Measurements from ENCODE around the gene LSMEM2.

Gene LSMEM2

DNA sequence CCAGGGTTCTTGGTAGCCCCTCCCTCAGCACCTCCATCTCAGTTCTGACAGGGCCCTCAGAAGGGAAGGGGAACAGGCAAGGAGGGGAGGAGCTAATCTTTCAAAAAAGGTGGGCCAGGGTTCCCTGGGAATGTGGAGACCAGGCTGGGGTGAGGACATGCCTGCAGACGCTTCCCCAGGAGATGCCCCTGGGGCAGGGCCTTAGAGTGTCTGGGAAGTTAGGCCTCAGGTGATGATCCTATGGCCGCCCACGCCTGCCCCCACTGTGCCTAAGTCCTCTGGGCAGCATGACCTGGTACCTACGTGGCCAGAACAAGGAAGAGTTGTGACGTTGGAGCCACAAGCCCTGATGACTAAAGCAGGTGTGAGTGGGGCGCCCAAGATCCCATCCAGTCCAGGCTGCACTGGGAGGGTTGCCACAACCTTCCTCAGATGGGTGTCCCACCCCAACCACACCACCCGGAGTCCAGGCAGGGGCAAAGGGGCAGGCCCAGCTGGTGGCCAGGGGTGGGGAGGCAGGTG is 13.9 kb upstream of the LSMEM2 start:
- Histone ChIP-seq H4K20me1 (ENCODE audit: low read depth, low read length) (no peaks in the 10 kb centered on the region), H3K79me2 (ENCODE audit: insufficient read depth, low read length) (no peaks in the 10 kb centered on the region), H3K4me3 (ENCODE audit: insufficient read depth, low read length, poor library complexity, severe bottlenecking) (no peak overlapping the region), H3K9me2 (replicated peaks; ENCODE audit: insufficient read depth, low read length) (no peaks in the 10 kb centered on the region), H3K27ac (ENCODE audit: low read depth, low read length) (no peak overlapping the region), H3K9me3 (ENCODE audit: insufficient read depth, low read length) (no peaks in the 10 kb centered on the region), H2AFZ (ENCODE audit: low read depth, low read length, severe bottlenecking) (no peak overlapping the region), H3K27me3 (ENCODE audit: low read length) (no peaks in the 10 kb centered on the region), H3K36me3 (ENCODE audit: low read length) (no peaks in the 10 kb centered on the region), H3K4me2 (ENCODE audit: low read depth, low read length, poor library complexity, severe bottlenecking) (no peak overlapping the region), H3F3A (ENCODE audit: insufficient read depth) (no peaks in the 10 kb centered on the region), H3K9ac (ENCODE audit: low read length) (no peak overlapping the region)
- no peak for TF ChIP-seq EZH2phosphoT487 (conservative IDR thresholded peaks at IDR 0.05; ENCODE audit: low read length)
- TF ChIP-seq, protein P1, sequence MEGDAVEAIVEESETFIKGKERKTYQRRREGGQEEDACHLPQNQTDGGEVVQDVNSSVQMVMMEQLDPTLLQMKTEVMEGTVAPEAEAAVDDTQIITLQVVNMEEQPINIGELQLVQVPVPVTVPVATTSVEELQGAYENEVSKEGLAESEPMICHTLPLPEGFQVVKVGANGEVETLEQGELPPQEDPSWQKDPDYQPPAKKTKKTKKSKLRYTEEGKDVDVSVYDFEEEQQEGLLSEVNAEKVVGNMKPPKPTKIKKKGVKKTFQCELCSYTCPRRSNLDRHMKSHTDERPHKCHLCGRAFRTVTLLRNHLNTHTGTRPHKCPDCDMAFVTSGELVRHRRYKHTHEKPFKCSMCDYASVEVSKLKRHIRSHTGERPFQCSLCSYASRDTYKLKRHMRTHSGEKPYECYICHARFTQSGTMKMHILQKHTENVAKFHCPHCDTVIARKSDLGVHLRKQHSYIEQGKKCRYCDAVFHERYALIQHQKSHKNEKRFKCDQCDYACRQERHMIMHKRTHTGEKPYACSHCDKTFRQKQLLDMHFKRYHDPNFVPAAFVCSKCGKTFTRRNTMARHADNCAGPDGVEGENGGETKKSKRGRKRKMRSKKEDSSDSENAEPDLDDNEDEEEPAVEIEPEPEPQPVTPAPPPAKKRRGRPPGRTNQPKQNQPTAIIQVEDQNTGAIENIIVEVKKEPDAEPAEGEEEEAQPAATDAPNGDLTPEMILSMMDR (IDR thresholded peaks at IDR 0.05; ENCODE audit: insufficient read depth, low read length, poor library complexity, severe bottlenecking): no peak

DNA sequence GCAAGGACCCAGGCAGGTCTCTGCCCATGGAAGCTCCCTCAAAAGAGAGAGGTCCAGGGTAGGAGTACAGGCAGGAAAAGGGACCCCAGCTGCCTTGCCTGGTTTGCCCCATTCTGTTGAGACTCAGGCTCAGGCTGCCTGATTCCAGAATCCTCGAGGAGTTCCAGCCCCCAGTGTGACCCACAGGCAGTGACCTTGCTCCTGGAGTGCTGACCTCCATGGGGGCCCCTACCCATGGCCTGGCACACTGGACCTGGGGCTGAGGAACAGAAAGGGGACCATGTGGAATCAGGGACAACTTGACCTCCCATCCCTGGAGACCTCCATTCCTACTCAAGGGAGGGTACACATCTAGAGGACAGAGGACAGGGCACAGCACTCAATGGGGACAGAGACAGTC is 13.3 kb upstream of the LSMEM2 start:
- Histone ChIP-seq H3K4me2 (ENCODE audit: low read depth, low read length, poor library complexity, severe bottlenecking) (no peak overlapping the region), H3K79me2 (ENCODE audit: insufficient read depth, low read length) (no peaks in the 10 kb centered on the region), H3K9ac (ENCODE audit: low read length) (no peak overlapping the region), H3K9me3 (ENCODE audit: insufficient read depth, low read length) (no peaks in the 10 kb centered on the region), H3K27ac (ENCODE audit: low read depth, low read length) (no peak overlapping the region), H3K27me3 (ENCODE audit: low read length) (no peaks in the 10 kb centered on the region), H3K36me3 (ENCODE audit: low read length) (no peaks in the 10 kb centered on the region), H3K4me3 (ENCODE audit: insufficient read depth, low read length, poor library complexity, severe bottlenecking) (no peak overlapping the region), H3F3A (ENCODE audit: insufficient read depth) (no peaks in the 10 kb centered on the region), H2AFZ (ENCODE audit: low read depth, low read length, severe bottlenecking) (no peak overlapping the region), H3K9me2 (replicated peaks; ENCODE audit: insufficient read depth, low read length) (no peaks in the 10 kb centered on the region), H4K20me1 (ENCODE audit: low read depth, low read length) (no peaks in the 10 kb centered on the region)
- TF ChIP-seq, protein P1 (IDR thresholded peaks at IDR 0.05; ENCODE audit: insufficient read depth, low read length, poor library complexity, severe bottlenecking): no peak
- no peak for TF ChIP-seq EZH2phosphoT487 (conservative IDR thresholded peaks at IDR 0.05; ENCODE audit: low read length)

DNA sequence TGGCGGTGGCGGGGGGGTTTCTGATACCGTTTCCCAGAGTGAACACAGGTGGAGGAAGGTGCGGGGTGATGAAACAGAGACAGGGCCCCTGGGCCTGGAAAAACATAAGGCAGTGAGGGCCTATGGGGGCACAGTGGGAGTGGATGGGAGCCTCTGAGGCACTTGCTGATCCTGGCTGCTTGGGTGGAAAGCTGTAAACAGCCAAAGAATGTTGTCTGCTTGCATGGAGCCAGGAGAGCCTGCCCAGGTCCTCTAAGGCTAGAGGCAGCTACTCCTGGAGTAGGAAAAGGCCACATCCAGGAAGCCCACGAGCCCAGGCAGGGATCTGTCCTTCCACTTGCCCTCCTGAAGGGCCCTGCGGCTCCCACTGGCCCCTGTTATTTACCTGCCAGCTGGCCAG is 12.9 kb upstream of the LSMEM2 start:
- Histone ChIP-seq H3K9me2 (replicated peaks; ENCODE audit: insufficient read depth, low read length) (no peaks in the 10 kb centered on the region), H3K4me2 (ENCODE audit: low read depth, low read length, poor library complexity, severe bottlenecking) (no peak overlapping the region), H3K4me3 (ENCODE audit: insufficient read depth, low read length, poor library complexity, severe bottlenecking) (no peak overlapping the region), H3F3A (ENCODE audit: insufficient read depth) (no peaks in the 10 kb centered on the region), H4K20me1 (ENCODE audit: low read depth, low read length) (no peaks in the 10 kb centered on the region), H3K9ac (ENCODE audit: low read length) (no peak overlapping the region), H3K27me3 (ENCODE audit: low read length) (no peaks in the 10 kb centered on the region), H2AFZ (ENCODE audit: low read depth, low read length, severe bottlenecking) (no peak overlapping the region), H3K9me3 (ENCODE audit: insufficient read depth, low read length) (no peaks in the 10 kb centered on the region), H3K27ac (ENCODE audit: low read depth, low read length) (no peak overlapping the region), H3K79me2 (ENCODE audit: insufficient read depth, low read length) (no peaks in the 10 kb centered on the region), H3K36me3 (ENCODE audit: low read length) (no peaks in the 10 kb centered on the region)
- TF ChIP-seq, protein P1 (IDR thresholded peaks at IDR 0.05; ENCODE audit: insufficient read depth, low read length, poor library complexity, severe bottlenecking): no peak
- TF ChIP-seq EZH2phosphoT487 (conservative IDR thresholded peaks at IDR 0.05; ENCODE audit: low read length): no peak
